Osteocyte (in vitro differentiated cells): ENCODE measurements around the gene CCDC6. TPM values are rescaled to one million over a fixed set of nuclear protein-coding genes. Genes with fewer than 3 reads are reported as not detected.

Experiments used
- DNase-seq: peaks from one replicate; pipeline ENCODE4 v3.0.0; 2021; ENCODE audit warnings: mixed read lengths; ENCODE audit not compliant: unreplicated experiment; ENCODE audit errors: extremely low spot score
- H3K27ac Mint-ChIP-seq: one replicate; pipeline ENCODE4 v1.8.0; 2021; ENCODE audit warnings: mild to moderate bottlenecking, mixed read lengths; ENCODE audit not compliant: unreplicated experiment
- H3K27me3 Mint-ChIP-seq: one replicate; pipeline ENCODE4 v1.8.0; 2021; ENCODE audit warnings: mixed read lengths; ENCODE audit not compliant: unreplicated experiment
- H3K36me3 Mint-ChIP-seq: one replicate; pipeline ENCODE4 v1.8.0; 2021; ENCODE audit warnings: mixed read lengths; ENCODE audit not compliant: unreplicated experiment
- H3K4me1 Mint-ChIP-seq: one replicate; pipeline ENCODE4 v1.8.0; 2021; ENCODE audit warnings: mixed read lengths; ENCODE audit not compliant: unreplicated experiment
- H3K4me3 Mint-ChIP-seq: one replicate; pipeline ENCODE4 v1.8.0; 2021; ENCODE audit warnings: mild to moderate bottlenecking, moderate library complexity, mixed read lengths; ENCODE audit not compliant: unreplicated experiment
- H3K9me3 Mint-ChIP-seq: one replicate; pipeline ENCODE4 v1.8.0; 2021; ENCODE audit warnings: mixed read lengths; ENCODE audit not compliant: unreplicated experiment
- total RNA-seq: library from RNA; stranded (reverse); gene quantifications from 2 replicates; pipeline ENCODE4 v1.2.1, GENCODE V29; 2021
- TF ChIP-seq, protein P1 (sequence below): fragments of 200-600 bp; sonication (generic); IDR thresholded peaks from 2 replicates; pipeline ENCODE4 v1.5.0; 2021; ENCODE audit warnings: antibody characterized with exemption, mild to moderate bottlenecking, moderate library complexity

CCDC6 gene
- total RNA-seq, 1 donor from 2014 or later = 38.0 TPM

DNA sequence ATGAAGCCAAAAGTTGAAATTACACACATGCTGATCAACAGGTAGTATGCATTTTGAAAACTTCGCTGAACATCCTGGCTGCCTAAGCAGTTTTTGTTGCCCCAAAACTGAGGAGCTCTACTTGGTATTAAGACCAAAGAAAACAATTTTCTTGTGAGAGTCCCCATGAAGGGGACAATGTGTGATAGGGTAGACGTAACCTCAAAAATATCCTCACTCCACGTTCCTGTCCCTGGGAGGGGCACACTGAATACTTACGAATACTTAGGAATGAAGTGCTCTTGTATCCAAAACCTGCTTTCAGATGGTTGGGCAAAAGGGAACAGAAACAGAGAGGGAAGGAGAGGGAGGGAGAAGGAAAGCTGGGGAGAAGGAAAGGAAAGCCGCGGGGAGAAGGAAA is 24.7 kb downstream of the CCDC6 start:
- no peak overlapping the region for H3K27ac Mint-ChIP-seq
- no peak overlapping the region for H3K4me3 Mint-ChIP-seq
- H3K36me3 Mint-ChIP-seq = no peaks in the 10 kb centered on the region
- no peaks in the 10 kb centered on the region for H3K27me3 Mint-ChIP-seq
- no peak for DNase-seq
- H3K4me1 Mint-ChIP-seq = peaks cover 12% of the 10 kb centered on the region
- TF ChIP-seq, protein P1, sequence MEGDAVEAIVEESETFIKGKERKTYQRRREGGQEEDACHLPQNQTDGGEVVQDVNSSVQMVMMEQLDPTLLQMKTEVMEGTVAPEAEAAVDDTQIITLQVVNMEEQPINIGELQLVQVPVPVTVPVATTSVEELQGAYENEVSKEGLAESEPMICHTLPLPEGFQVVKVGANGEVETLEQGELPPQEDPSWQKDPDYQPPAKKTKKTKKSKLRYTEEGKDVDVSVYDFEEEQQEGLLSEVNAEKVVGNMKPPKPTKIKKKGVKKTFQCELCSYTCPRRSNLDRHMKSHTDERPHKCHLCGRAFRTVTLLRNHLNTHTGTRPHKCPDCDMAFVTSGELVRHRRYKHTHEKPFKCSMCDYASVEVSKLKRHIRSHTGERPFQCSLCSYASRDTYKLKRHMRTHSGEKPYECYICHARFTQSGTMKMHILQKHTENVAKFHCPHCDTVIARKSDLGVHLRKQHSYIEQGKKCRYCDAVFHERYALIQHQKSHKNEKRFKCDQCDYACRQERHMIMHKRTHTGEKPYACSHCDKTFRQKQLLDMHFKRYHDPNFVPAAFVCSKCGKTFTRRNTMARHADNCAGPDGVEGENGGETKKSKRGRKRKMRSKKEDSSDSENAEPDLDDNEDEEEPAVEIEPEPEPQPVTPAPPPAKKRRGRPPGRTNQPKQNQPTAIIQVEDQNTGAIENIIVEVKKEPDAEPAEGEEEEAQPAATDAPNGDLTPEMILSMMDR = no peak
- H3K9me3 Mint-ChIP-seq = no peaks in the 10 kb centered on the region

DNA sequence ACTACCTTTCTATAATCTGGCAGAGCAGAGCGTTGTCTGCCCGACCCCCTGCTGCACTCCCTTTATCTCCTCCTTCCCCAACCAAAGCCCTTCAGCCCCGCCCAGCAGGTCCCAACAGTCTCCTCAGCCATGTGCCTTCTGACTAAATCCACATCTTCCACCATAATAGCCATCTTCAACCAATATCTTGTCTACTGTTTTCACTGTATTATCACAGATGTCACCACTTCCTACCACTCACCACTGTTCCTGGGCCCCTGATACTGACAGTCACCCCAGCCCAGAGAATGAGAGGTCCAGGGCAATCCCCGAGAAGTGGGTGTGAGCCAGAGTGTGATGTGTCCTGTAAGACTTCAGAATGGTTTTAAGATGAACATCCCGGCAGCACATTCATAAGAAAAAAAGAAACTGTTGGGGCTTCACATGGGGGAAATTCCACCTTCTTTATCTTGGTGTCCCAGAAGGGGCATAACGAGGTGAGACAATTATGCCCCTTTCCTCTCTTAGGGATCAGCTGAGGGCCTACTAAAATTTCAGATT is 25.3 kb downstream of the CCDC6 start:
- Mint-ChIP-seq H3K4me1 (peaks cover 11% of the 10 kb centered on the region), H3K36me3 (no peaks in the 10 kb centered on the region), H3K9me3 (no peaks in the 10 kb centered on the region), H3K4me3 (no peak overlapping the region), H3K27me3 (no peaks in the 10 kb centered on the region), H3K27ac (no peak overlapping the region)
- no peak for DNase-seq
- TF ChIP-seq, protein P1 = no peak

DNA sequence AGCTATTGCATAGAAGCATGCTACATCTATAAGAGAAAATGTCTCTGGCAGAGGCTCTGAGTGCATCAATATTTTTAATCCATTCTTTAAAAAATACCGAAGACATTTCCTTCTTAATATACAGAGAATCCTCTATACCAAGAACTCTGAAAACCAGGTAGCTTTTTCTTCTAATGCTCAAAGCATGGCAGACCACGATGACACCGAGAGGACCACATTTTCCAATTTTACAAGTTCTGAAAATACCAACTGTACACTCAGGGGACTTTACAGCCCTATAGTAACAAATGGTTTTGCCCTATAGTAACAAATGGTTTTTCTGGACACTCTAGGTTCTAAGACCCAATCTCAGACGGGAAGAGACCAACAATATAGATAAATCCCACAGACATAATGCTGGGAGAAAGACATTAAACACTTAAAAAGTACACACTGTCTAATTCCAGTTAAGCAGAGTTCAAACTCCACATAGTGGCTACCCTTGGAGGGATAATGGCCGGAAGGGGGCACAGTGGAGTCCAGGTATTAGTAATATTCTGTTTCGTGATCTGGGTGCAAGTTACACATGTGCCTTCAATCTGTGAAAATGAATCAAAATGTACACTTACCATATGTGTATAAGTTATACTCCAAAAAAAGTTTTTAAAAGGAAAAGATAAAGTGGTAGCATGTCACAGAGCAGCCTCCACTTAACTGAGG is 26.2 kb downstream of the CCDC6 start:
- TF ChIP-seq, protein P1 = no peak
- DNase-seq = no peak
- Mint-ChIP-seq H3K36me3 (no peaks in the 10 kb centered on the region), H3K27me3 (no peaks in the 10 kb centered on the region), H3K27ac (no peak overlapping the region), H3K4me3 (no peak overlapping the region), H3K9me3 (no peaks in the 10 kb centered on the region), H3K4me1 (peaks cover 10% of the 10 kb centered on the region)

DNA sequence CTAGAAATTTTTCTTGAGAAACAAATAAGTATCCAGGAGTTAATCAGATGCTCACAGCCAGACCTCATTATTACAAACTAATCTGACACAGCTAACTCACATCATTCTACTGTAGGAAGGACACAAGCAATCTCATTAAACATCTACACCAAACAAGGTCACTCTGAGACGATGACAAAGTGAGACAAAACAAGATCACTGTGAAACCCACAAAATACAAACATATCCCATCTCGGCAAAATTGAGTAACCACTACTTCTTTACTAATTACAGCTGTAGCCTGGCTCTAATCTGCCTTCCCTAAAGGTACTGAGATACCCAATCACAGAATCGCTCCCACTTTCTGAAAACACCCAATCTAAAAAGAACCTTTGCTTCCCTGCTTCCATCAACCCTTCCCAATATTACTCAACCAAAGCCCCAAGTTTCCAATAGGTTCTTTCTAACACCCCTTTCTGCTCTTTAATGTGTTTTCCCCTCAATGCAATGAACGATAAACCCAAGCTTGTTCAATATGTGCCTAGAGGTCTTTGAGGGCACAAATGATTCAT is 26.9 kb downstream of the CCDC6 start:
- TF ChIP-seq, protein P1 = no peak
- Mint-ChIP-seq H3K36me3 (no peaks in the 10 kb centered on the region), H3K4me1 (peaks cover 13% of the 10 kb centered on the region), H3K27me3 (no peaks in the 10 kb centered on the region), H3K4me3 (no peak overlapping the region), H3K9me3 (no peaks in the 10 kb centered on the region), H3K27ac (no peak overlapping the region)
- DNase-seq = no peak

DNA sequence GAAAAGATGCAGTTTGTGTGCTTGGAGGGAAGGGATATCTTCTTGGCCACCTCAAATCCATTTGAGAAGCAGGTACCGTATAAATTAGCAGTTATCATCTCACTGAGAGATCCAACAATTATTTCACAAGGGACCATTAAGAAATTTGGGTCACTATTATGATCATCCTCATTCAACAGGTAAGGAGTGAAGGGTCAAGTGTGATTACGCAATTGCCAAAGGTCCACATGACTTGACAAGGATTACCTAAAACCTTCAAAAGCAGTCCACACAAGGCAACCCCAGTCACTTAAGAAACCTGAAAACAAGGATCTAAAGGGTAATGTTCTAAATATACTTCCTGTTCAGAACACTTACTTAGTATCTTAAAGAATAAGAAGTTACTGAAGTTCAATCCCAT is 27.4 kb downstream of the CCDC6 start:
- peaks cover 18% of the 10 kb centered on the region for H3K4me1 Mint-ChIP-seq
- H3K4me3 Mint-ChIP-seq = no peak overlapping the region
- H3K9me3 Mint-ChIP-seq = no peaks in the 10 kb centered on the region
- no peaks in the 10 kb centered on the region for H3K27me3 Mint-ChIP-seq
- TF ChIP-seq, protein P1 = no peak
- no peak overlapping the region for H3K27ac Mint-ChIP-seq
- DNase-seq = no peak
- no peaks in the 10 kb centered on the region for H3K36me3 Mint-ChIP-seq
